CD4-positive, alpha-beta memory T cell (primary cell): ENCODE results near the gene TPST2. TPM values are rescaled to one million over a fixed set of nuclear protein-coding genes. Genes with fewer than 3 reads are reported as not detected.

Experiments used
- CTCF ChIA-PET: fragments of 350-600 bp; sonication (Branson Sonifier 250); formaldehyde crosslinking; loops from one replicate; lab custom pipeline; 2021; ENCODE audit warnings: inconsistent platforms; ENCODE audit not compliant: partially characterized antibody; lab: Charles Lee
- POLR2A ChIA-PET: fragments of 350-600 bp; sonication (Branson Sonifier 250); formaldehyde crosslinking; loops from one replicate; lab custom pipeline; 2021; ENCODE audit not compliant: partially characterized antibody; lab: Charles Lee
- DNase-seq, 5 donors: peaks; one replicate each; pipeline versions ENCODE4 v3.0.0 to v3.0.0-alpha.2; 2020 to 2022; ENCODE audit warnings: mixed read lengths in 1 of 5
- H3K27ac ChIP-seq: one replicate; pipeline ENCODE4 v1.7.0; 2013; ENCODE audit warnings: low read depth, low read length
- H3K27me3 ChIP-seq: 2 replicates; pipeline ENCODE4 v1.7.0; 2013; ENCODE audit warnings: mild to moderate bottlenecking, low read length, moderate library complexity; ENCODE audit not compliant: insufficient read depth
- H3K36me3 ChIP-seq: 2 replicates; pipeline ENCODE4 v1.7.0; 2013; ENCODE audit warnings: mild to moderate bottlenecking, low read length, moderate library complexity; ENCODE audit not compliant: insufficient read depth
- H3K4me1 ChIP-seq: 2 replicates; pipeline ENCODE4 v1.7.0; 2013; ENCODE audit warnings: mild to moderate bottlenecking, low read length, moderate library complexity; ENCODE audit not compliant: insufficient read depth
- H3K4me3 ChIP-seq, 2 donors: one replicate each; pipeline ENCODE4 v1.7.0; 2013; ENCODE audit warnings: low read length in 2 of 2, mild to moderate bottlenecking in 1 of 2
- H3K9me3 ChIP-seq, 2 donors: one replicate each; pipeline ENCODE4 v1.7.0; 2013; ENCODE audit warnings: low read length in 2 of 2, control low read depth in 1 of 2; ENCODE audit not compliant: control insufficient read depth in 1 of 2
- H3K27ac Mint-ChIP-seq, 7 donors: one replicate each; pipeline ENCODE4 v1.8.0; 2020 to 2021; ENCODE audit warnings: mixed read lengths in 7 of 7, mild to moderate bottlenecking in 6 of 7, inconsistent platforms in 3 of 7, moderate library complexity in 3 of 7
- H3K27me3 Mint-ChIP-seq, 2 donors: one replicate each; pipeline ENCODE4 v1.8.0; 2020 to 2021; ENCODE audit warnings: mixed read lengths in 2 of 2
- H3K36me3 Mint-ChIP-seq, 2 donors: one replicate each; pipeline ENCODE4 v1.8.0; 2020 to 2021; ENCODE audit warnings: mixed read lengths in 2 of 2, inconsistent platforms in 1 of 2, mild to moderate bottlenecking in 1 of 2
- H3K4me1 Mint-ChIP-seq, 4 donors: one replicate each; pipeline ENCODE4 v1.8.0; 2020 to 2021; ENCODE audit warnings: mixed read lengths in 4 of 4, mild to moderate bottlenecking in 1 of 4
- H3K4me3 Mint-ChIP-seq, 8 donors: one replicate each; pipeline ENCODE4 v1.8.0; 2020 to 2021; ENCODE audit warnings: mixed read lengths in 8 of 8, mild to moderate bottlenecking in 7 of 8, moderate library complexity in 6 of 8, inconsistent platforms in 3 of 8
- H3K9me3 Mint-ChIP-seq, 8 donors: one replicate each; pipeline ENCODE4 v1.8.0; 2020 to 2021; ENCODE audit warnings: mixed read lengths in 8 of 8, mild to moderate bottlenecking in 5 of 8, inconsistent platforms in 3 of 8, moderate library complexity in 1 of 8
- intact Hi-C: fragments of 100-400 bp; cut with micrococcal nuclease; formaldehyde crosslinking; loops from one replicate; pipeline ENCODE4 v1.15.1; 2023
- polyA plus RNA-seq, 2 donors: library from polyadenylated mRNA; unstranded; fragments of 300-500 nt; fragmentation: Illumina TruSeq; gene quantifications; one replicate each; pipeline ENCODE4 v1.2.3, GENCODE V29; 2021
- total RNA-seq, 2 experiments: library from RNA; stranded (reverse); gene quantifications; one replicate each; pipeline ENCODE4 v1.2.3, GENCODE V29; 2021

Gene TPST2
- total and polyA plus RNA-seq, 4 experiments from 2014 or later = 23.9 to 47.8 (median 37.2) TPM

DNA sequence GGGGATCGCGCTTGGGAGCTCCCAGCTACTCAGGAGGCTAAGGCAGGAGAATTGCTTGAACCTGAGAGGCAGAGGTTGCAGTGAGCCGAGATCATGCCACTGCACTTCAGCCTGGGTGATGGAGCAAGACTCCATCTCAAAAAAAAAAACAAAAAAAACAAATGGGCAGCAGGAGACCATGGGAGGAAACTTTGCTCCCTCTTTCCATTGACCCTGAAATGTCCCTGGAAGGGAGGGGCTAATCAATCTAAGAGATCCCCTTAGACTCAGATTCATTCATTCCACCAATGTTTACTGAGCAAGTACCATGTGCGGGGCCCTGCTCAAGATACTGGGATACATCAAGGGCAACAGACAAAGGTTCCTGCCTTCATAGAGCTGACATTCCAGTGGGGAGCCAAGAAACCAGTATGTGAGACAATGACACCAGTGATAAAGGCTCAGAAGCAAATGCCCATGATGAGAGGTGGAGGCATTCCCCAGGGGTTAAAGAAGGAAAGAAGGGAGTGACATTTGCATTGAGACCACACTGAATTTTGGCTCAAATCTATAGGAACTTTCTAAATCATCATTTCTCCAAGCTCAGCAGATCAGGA is 39.9 kb downstream of the TPST2 start:
- H3K4me3 Mint-ChIP-seq = no peak overlapping the region
- H3K9me3 Mint-ChIP-seq = peaks cover 0 to 2% (median 0%) of the 10 kb centered on the region in 8 donors
- CTCF ChIA-PET = interaction anchor here (0.6 kb wide), 1 partner anchor 12 kb away, joined by 3 read pairs; no protein-coding TSS in a partner anchor
- Histone ChIP-seq H3K27ac (no peak overlapping the region), H3K4me1 (no peaks in the 10 kb centered on the region), H3K4me3 (no peak overlapping the region), H3K36me3 (no peaks in the 10 kb centered on the region), H3K9me3 (no peaks in the 10 kb centered on the region), H3K27me3 (no peaks in the 10 kb centered on the region)
- H3K4me1 Mint-ChIP-seq = peaks cover 16 to 39% (median 28%) of the 10 kb centered on the region in 4 donors
- no peak for DNase-seq
- no peaks in the 10 kb centered on the region for H3K27me3 Mint-ChIP-seq
- intact Hi-C loops = no loop called here
- no peak overlapping the region for H3K27ac Mint-ChIP-seq
- H3K36me3 Mint-ChIP-seq = peaks cover 6 to 7% of the 10 kb centered on the region in 2 donors
- POLR2A ChIA-PET = no interaction called here

DNA sequence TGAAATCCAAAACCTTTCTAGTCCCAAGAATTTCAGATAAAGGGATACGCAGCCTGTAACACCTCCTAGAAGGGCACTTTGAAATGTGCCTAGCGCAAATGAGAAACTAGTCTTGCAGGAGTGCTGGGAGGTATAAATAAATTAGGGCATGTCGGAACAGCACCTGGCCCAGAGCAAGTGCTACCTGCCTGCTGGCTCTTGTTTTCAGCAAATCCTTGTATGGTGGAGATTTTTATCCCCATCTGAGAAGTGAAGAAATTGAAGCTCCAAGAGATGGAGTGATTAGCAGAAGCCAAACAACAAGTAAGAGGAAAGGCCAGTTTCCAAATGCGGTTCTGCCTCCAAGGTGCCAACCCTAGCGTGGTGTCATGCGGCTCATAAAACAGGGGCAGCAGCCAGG is 40.9 kb downstream of the TPST2 start:
- H3K4me3 ChIP-seq = no peak overlapping the region
- peak overlapping the region in 1 of 7 donors; percentile 42 for H3K27ac Mint-ChIP-seq
- intact Hi-C loops = no loop called here
- H3K9me3 Mint-ChIP-seq = peaks cover 0 to 2% (median 0%) of the 10 kb centered on the region in 8 donors
- H3K9me3 ChIP-seq = no peaks in the 10 kb centered on the region
- H3K27me3 ChIP-seq = no peaks in the 10 kb centered on the region
- H3K27me3 Mint-ChIP-seq = no peaks in the 10 kb centered on the region
- no peaks in the 10 kb centered on the region for H3K4me1 ChIP-seq
- DNase-seq = no peak
- H3K36me3 Mint-ChIP-seq = peaks cover 6 to 7% of the 10 kb centered on the region in 2 donors
- H3K4me1 Mint-ChIP-seq = peaks cover 16 to 43% (median 26%) of the 10 kb centered on the region in 4 donors
- no peak overlapping the region for H3K4me3 Mint-ChIP-seq
- H3K36me3 ChIP-seq = no peaks in the 10 kb centered on the region
- H3K27ac ChIP-seq = no peak overlapping the region
- POLR2A ChIA-PET = no interaction called here
- CTCF ChIA-PET = interaction anchor here (1.1 kb wide), 1 partner anchor 95 kb away, joined by 3 read pairs; no protein-coding TSS in a partner anchor

DNA sequence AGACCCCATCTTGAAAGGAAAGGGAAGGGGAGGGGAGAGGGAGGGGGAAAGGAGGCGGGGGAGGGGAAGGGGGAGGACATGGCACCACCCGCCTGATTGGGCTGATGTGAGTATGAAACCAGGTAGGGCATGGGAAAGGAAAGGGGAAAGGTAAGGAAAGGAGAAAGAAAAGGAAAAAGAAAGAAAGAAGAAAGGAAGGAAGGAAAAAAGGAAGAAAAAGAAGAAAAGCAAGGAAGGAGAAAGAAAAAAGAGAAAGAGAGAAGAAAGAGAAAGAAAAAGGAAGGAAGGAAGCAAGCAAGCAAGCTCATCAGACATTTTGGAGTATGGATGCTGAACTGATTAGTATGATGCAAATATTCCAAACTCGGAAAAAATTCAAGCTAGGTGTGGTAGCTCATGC is 41.6 kb downstream of the TPST2 start:
- H3K9me3 ChIP-seq = no peaks in the 10 kb centered on the region
- peaks cover 5% of the 10 kb centered on the region for H3K4me1 ChIP-seq
- no peak for DNase-seq
- peaks cover 0 to 2% (median 0%) of the 10 kb centered on the region in 8 donors for H3K9me3 Mint-ChIP-seq
- intact Hi-C loops = no loop called here
- H3K4me1 Mint-ChIP-seq = peaks cover 13 to 36% (median 21%) of the 10 kb centered on the region in 4 donors
- H3K36me3 ChIP-seq = no peaks in the 10 kb centered on the region
- no peak overlapping the region for H3K4me3 Mint-ChIP-seq
- no peaks in the 10 kb centered on the region for H3K27me3 ChIP-seq
- ChIA-PET POLR2A (interaction anchor here (0.6 kb wide), 1 partner anchor 81 kb away, joined by 3 read pairs; no protein-coding TSS in a partner anchor), CTCF (interaction anchor here (1.1 kb wide), 1 partner anchor 96 kb away, joined by 3 read pairs; no protein-coding TSS in a partner anchor)
- H3K27me3 Mint-ChIP-seq = no peaks in the 10 kb centered on the region
- H3K4me3 ChIP-seq = no peak overlapping the region
- peak overlapping the region in 3 of 7 donors; percentile 15 to 87 (median 73) for H3K27ac Mint-ChIP-seq
- H3K36me3 Mint-ChIP-seq = peaks cover 6 to 7% of the 10 kb centered on the region in 2 donors
- H3K27ac ChIP-seq = no peak overlapping the region

DNA sequence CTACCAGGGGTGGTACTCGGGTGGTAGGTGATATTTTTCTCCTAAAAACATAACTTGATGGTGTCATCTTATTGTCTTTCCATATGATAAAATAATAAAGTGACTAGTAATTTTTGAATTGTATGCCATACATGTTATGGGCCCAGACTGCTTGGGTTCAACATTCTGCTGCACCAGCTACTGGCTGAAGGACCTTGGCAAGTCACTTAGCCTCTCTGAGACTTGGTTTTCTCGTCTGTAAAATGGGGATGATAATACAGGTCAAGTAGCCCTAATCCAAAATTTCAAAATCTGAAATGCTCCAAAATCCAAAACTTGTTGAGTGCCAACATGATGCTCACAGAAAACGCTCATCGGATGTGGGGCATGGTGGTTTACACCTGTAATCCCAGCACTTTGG is 42.1 kb downstream of the TPST2 start:
- DNase-seq = no peak
- H3K4me3 Mint-ChIP-seq = no peak overlapping the region
- Histone ChIP-seq H3K4me1 (peaks cover 10% of the 10 kb centered on the region), H3K36me3 (no peaks in the 10 kb centered on the region), H3K4me3 (no peak overlapping the region), H3K27me3 (no peaks in the 10 kb centered on the region), H3K27ac (no peak overlapping the region), H3K9me3 (no peaks in the 10 kb centered on the region)
- peak overlapping the region in 3 of 7 donors; percentile 15 to 47 (median 23) for H3K27ac Mint-ChIP-seq
- intact Hi-C loops = no loop called here
- H3K4me1 Mint-ChIP-seq = peaks cover 14 to 41% (median 22%) of the 10 kb centered on the region in 4 donors
- peaks cover 0 to 2% (median 0%) of the 10 kb centered on the region in 8 donors for H3K9me3 Mint-ChIP-seq
- H3K27me3 Mint-ChIP-seq = no peaks in the 10 kb centered on the region
- ChIA-PET POLR2A (interaction anchor here (0.7 kb wide), 1 partner anchor 44 kb away, joined by 3 read pairs; no protein-coding TSS in a partner anchor), CTCF (interaction anchor here (1.1 kb wide), 1 partner anchor 96 kb away, joined by 3 read pairs; no protein-coding TSS in a partner anchor)
- peaks cover 6 to 7% of the 10 kb centered on the region in 2 donors for H3K36me3 Mint-ChIP-seq

DNA sequence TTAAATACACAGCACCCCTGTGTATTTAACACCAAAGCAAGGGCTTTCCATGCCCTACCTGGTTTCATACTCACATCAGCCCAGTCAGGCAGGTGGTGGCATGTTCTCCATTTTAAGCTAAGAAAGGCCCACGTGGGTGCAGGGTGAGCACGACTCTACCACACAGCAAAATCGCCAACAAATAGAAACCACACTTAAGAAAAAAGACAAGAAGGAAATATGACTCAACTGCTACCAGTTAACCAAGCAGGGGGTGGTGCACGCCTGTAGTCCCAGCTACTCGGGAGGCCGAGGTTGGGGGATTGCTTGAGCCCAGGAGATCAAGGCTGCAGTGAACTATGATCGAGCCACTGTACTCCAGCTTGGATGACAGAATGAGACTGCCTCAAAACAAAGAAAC is 42.5 kb downstream of the TPST2 start:
- Mint-ChIP-seq H3K4me1 (peaks cover 19 to 45% (median 26%) of the 10 kb centered on the region in 4 donors), H3K4me3 (peak overlapping the region in 2 of 8 donors; percentile 22 to 29), H3K9me3 (peaks cover 0 to 2% (median 0%) of the 10 kb centered on the region in 8 donors), H3K27ac (peak overlapping the region in 6 of 7 donors; percentile 14 to 81 (median 38)), H3K27me3 (no peaks in the 10 kb centered on the region), H3K36me3 (peaks cover 6 to 12% of the 10 kb centered on the region in 2 donors)
- Histone ChIP-seq H3K4me3 (no peak overlapping the region), H3K27me3 (no peaks in the 10 kb centered on the region), H3K36me3 (no peaks in the 10 kb centered on the region), H3K4me1 (peaks cover 14% of the 10 kb centered on the region), H3K27ac (no peak overlapping the region), H3K9me3 (no peaks in the 10 kb centered on the region)
- DNase-seq = no peak
- intact Hi-C loops = no loop called here
- CTCF ChIA-PET = no interaction called here
- POLR2A ChIA-PET = interaction anchor here (0.7 kb wide), 1 partner anchor 44 kb away, joined by 3 read pairs; no protein-coding TSS in a partner anchor

DNA sequence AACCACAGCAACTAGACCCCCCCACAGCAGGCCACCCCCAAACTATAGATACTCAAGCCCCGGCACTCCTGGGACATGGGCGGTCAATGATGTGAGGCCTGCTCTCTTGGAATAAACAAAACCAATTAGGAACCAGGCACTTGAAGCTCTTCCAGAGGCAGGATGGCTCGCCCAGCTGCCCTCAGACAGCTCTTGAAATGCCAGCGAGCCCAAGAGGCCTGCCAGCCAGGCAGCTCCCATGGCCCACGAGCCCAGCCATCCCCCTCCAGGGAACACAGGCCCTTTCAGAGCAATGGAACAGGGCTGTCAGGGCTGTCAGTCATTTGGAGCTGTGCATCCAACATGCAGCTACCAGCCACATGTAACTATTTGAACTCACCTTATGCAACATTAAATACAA is 43.6 kb downstream of the TPST2 start:
- H3K36me3 Mint-ChIP-seq = peaks cover 6 to 14% of the 10 kb centered on the region in 2 donors
- H3K4me1 ChIP-seq = peaks cover 15% of the 10 kb centered on the region
- H3K4me1 Mint-ChIP-seq = peaks cover 21 to 43% (median 26%) of the 10 kb centered on the region in 4 donors
- no peaks in the 10 kb centered on the region for H3K27me3 Mint-ChIP-seq
- H3K4me3 ChIP-seq = no peak overlapping the region
- no peaks in the 10 kb centered on the region for H3K9me3 Mint-ChIP-seq
- no peak overlapping the region for H3K4me3 Mint-ChIP-seq
- no peak overlapping the region for H3K27ac ChIP-seq
- no peaks in the 10 kb centered on the region for H3K36me3 ChIP-seq
- H3K9me3 ChIP-seq = no peaks in the 10 kb centered on the region
- no peaks in the 10 kb centered on the region for H3K27me3 ChIP-seq
- intact Hi-C loops = no loop called here
- DNase-seq = no peak
- POLR2A ChIA-PET = no interaction called here
- CTCF ChIA-PET = interaction anchor here (0.6 kb wide), 1 partner anchor 31 kb away, joined by 3 read pairs; no protein-coding TSS in a partner anchor
- peak overlapping the region in 3 of 7 donors; percentile 5 to 82 (median 57) for H3K27ac Mint-ChIP-seq

DNA sequence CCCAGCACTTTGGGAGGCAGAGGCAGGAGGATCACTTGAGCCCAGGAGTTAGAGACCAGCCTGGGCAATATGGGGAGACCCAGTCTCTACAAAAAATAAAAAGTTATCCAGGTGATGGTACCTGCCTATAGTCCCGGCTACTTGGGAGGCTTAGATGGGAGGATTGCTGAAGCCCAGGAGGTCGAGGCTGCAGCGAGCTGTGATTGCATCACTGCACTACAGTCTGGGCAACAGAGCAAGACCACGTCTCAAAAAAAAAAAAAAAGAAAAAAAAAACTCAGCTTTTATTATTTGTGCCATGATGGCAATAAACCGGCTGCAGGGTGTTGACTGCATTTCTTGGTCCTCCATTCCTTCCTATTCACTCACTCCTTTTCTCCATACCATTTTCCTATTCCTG is 44.1 kb downstream of the TPST2 start:
- H3K4me1 ChIP-seq = peaks cover 15% of the 10 kb centered on the region
- H3K36me3 ChIP-seq = peaks cover 3% of the 10 kb centered on the region
- intact Hi-C loops = no loop called here
- peak overlapping the region in 1 of 7 donors; percentile 56 for H3K27ac Mint-ChIP-seq
- H3K9me3 ChIP-seq = no peaks in the 10 kb centered on the region
- peaks cover 6 to 14% of the 10 kb centered on the region in 2 donors for H3K36me3 Mint-ChIP-seq
- ChIA-PET CTCF (no interaction called here), POLR2A (no interaction called here)
- H3K27me3 ChIP-seq = no peaks in the 10 kb centered on the region
- no peaks in the 10 kb centered on the region for H3K27me3 Mint-ChIP-seq
- no peak for DNase-seq
- H3K4me1 Mint-ChIP-seq = peaks cover 21 to 39% (median 26%) of the 10 kb centered on the region in 4 donors
- H3K4me3 Mint-ChIP-seq = no peak overlapping the region
- no peak overlapping the region for H3K27ac ChIP-seq
- H3K4me3 ChIP-seq = no peak overlapping the region
- H3K9me3 Mint-ChIP-seq = no peaks in the 10 kb centered on the region
